HepG2 (cell line): ENCODE data around the gene TXNDC12. TPM values are rescaled to one million over a fixed set of nuclear protein-coding genes. Genes with fewer than 3 reads are reported as not detected.

Experiments used
- ATF5 ChIP-seq: sonication (generic); formaldehyde crosslinking; IDR thresholded peaks from 2 replicates; pipeline ENCODE4 v1.4.0; 2020; ENCODE audit warnings: mild to moderate bottlenecking, low read depth, missing genetic modification reagents
- CSRNP2 ChIP-seq: sonication (generic); formaldehyde crosslinking; conservative IDR thresholded peaks from 2 replicates; pipeline ENCODE4 v1.8.0; 2022; ENCODE audit warnings: low read depth, missing genetic modification reagents
- HDAC6 ChIP-seq: fragments of 200-600 bp; sonication (generic); IDR thresholded peaks from 2 replicates; pipeline ENCODE4 v1.7.0; 2017; ENCODE audit warnings: mild to moderate bottlenecking, antibody characterized with exemption, low read length, low read depth
- JDP2 ChIP-seq: sonication (generic); formaldehyde crosslinking; IDR thresholded peaks from 2 replicates; pipeline ENCODE4 v1.8.1; 2022; ENCODE audit warnings: missing genetic modification reagents, borderline replicate concordance
- NFIC ChIP-seq: IDR thresholded peaks from 2 replicates; pipeline ENCODE4 v1.6.1; 2012; ENCODE audit warnings: mild to moderate bottlenecking, low read length, inconsistent platforms
- NPAS2 ChIP-seq: sonication (generic); formaldehyde crosslinking; IDR thresholded peaks from 2 replicates; pipeline ENCODE4 v1.8.0; 2022; ENCODE audit warnings: mild to moderate bottlenecking, missing genetic modification reagents, borderline replicate concordance
- NR3C1 ChIP-seq: sonication (generic); formaldehyde crosslinking; IDR thresholded peaks from 2 replicates; pipeline ENCODE4 v1.4.0; 2020; ENCODE audit warnings: missing genetic modification reagents
- ZMYM2 ChIP-seq: sonication (generic); formaldehyde crosslinking; IDR thresholded peaks from 2 replicates; pipeline ENCODE4 v1.8.0; 2022; ENCODE audit warnings: mild to moderate bottlenecking, missing genetic modification reagents
- ZNF101 ChIP-seq: sonication (generic); formaldehyde crosslinking; IDR thresholded peaks from 2 replicates; pipeline ENCODE4 v1.4.0; 2020; ENCODE audit warnings: mild to moderate bottlenecking, low read depth, missing genetic modification reagents, borderline replicate concordance
- ZNF230 ChIP-seq: sonication (generic); formaldehyde crosslinking; IDR thresholded peaks from 2 replicates; pipeline ENCODE4 v1.4.0; 2020; ENCODE audit warnings: mild to moderate bottlenecking, missing genetic modification reagents
- ZNF235 ChIP-seq: sonication (generic); formaldehyde crosslinking; IDR thresholded peaks from 2 replicates; pipeline ENCODE4 v1.8.1; 2023; ENCODE audit warnings: mild to moderate bottlenecking, missing genetic modification reagents, borderline replicate concordance
- ZNF598 ChIP-seq: sonication (generic); formaldehyde crosslinking; IDR thresholded peaks from 2 replicates; pipeline ENCODE4 v1.5.1; 2020; ENCODE audit warnings: mild to moderate bottlenecking, missing genetic modification reagents, borderline replicate concordance
- ZNF609 ChIP-seq: sonication (generic); formaldehyde crosslinking; IDR thresholded peaks from 2 replicates; pipeline ENCODE4 v1.4.0; 2020; ENCODE audit warnings: mild to moderate bottlenecking, missing genetic modification reagents, borderline replicate concordance
- ZNF691 ChIP-seq: sonication (generic); formaldehyde crosslinking; IDR thresholded peaks from 2 replicates; pipeline ENCODE4 v1.4.0; 2020; ENCODE audit warnings: missing genetic modification reagents, low read depth, mild to moderate bottlenecking, borderline replicate concordance
- polyA plus RNA-seq, 8 experiments: library from polyadenylated mRNA; depleted of rRNA in 3 of 8; stranded (reverse) in 7 of 8; unstranded in 1 of 8; fragments of >200 nt; fragmentation: Illumina TruSeq in 4 of 8; extraction: Trizol in 4 of 8; gene quantifications; 2 replicates each; pipeline versions ENCODE4 v1.2.1 to v1.2.3, GENCODE V29; 2011 to 2016; ENCODE audit warnings: low read depth in 4 of 8, missing spikeins in 1 of 8, mixed read lengths in 1 of 8; ENCODE audit not compliant: insufficient read depth in 1 of 8
- total RNA-seq, 5 experiments: library from RNA; depleted of rRNA; stranded (reverse); fragments of >200 nt; fragmentation: Illumina TruSeq; extraction: Trizol; gene quantifications; 2 replicates each; pipeline ENCODE4 v1.2.3, GENCODE V29; 2016; ENCODE audit warnings: low read depth in 1 of 5
- TF ChIP-seq, protein P1 (sequence below): sonication (generic); formaldehyde crosslinking; IDR thresholded peaks from 2 replicates; pipeline ENCODE4 v1.4.0; 2020; ENCODE audit warnings: missing genetic modification reagents
- TF ChIP-seq, protein P2 (sequence below): sonication (generic); formaldehyde crosslinking; IDR thresholded peaks from 2 replicates; pipeline ENCODE4 v1.5.0; 2020; ENCODE audit warnings: missing genetic modification reagents

Gene TXNDC12
- total and polyA plus RNA-seq, 2 of the 13 experiments (the other 11 are each of a cell fraction or from before 2014, with no cell fraction given), result 65.6 to 67.2 TPM

GRCh38 chr1:52055066-52055865 lies at the start of gene TXNDC12 (continued):
- TF ChIP-seq, protein P1, sequence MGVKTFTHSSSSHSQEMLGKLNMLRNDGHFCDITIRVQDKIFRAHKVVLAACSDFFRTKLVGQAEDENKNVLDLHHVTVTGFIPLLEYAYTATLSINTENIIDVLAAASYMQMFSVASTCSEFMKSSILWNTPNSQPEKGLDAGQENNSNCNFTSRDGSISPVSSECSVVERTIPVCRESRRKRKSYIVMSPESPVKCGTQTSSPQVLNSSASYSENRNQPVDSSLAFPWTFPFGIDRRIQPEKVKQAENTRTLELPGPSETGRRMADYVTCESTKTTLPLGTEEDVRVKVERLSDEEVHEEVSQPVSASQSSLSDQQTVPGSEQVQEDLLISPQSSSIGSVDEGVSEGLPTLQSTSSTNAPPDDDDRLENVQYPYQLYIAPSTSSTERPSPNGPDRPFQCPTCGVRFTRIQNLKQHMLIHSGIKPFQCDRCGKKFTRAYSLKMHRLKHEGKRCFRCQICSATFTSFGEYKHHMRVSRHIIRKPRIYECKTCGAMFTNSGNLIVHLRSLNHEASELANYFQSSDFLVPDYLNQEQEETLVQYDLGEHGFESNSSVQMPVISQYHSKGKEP (CRISPR knock-in tag), result no peak
- peak; percentile 94; the same call in 1 of the 2 replicates for TF ChIP-seq ZNF230 (CRISPR knock-in tag)
- TF ChIP-seq ZNF598 (CRISPR knock-in tag), result no peak
- TF ChIP-seq CSRNP2 (CRISPR knock-in tag), result no peak
- no peak; the same call in 1 of the 2 replicates for TF ChIP-seq JDP2 (CRISPR knock-in tag)
- no peak for TF ChIP-seq HDAC6
- peak; percentile 23; the same call in 1 of the 2 replicates for TF ChIP-seq ZNF691
- no peak for TF ChIP-seq ZNF235 (CRISPR knock-in tag)
- peak; percentile 18; the same call in 1 of the 2 replicates for TF ChIP-seq NFIC
- TF ChIP-seq, protein P2, sequence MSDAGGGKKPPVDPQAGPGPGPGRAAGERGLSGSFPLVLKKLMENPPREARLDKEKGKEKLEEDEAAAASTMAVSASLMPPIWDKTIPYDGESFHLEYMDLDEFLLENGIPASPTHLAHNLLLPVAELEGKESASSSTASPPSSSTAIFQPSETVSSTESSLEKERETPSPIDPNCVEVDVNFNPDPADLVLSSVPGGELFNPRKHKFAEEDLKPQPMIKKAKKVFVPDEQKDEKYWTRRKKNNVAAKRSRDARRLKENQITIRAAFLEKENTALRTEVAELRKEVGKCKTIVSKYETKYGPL, result no peak
- TF ChIP-seq NR3C1 (CRISPR knock-in tag), result no peak
- TF ChIP-seq NPAS2, result no peak
- peak; percentile 43; the same call in 1 of the 2 replicates for TF ChIP-seq ZMYM2
- no peak for TF ChIP-seq ZNF101 (CRISPR knock-in tag)
- peak; percentile 9; the same call in 1 of the 2 replicates for TF ChIP-seq ATF5 (CRISPR knock-in tag)
- peak; percentile 32; the same call in 1 of the 2 replicates for TF ChIP-seq ZNF609 (CRISPR knock-in tag)
